Middle frontal gyrus (tissue), 1 donor: ENCODE measurements around the gene SNX20.

Experiments used
- DNase-seq: peaks from one replicate; pipeline ENCODE4 v3.0.0-alpha.2; 2015; ENCODE audit warnings: low spot score; ENCODE audit errors: extremely low spot score

SNX20 gene

DNA sequence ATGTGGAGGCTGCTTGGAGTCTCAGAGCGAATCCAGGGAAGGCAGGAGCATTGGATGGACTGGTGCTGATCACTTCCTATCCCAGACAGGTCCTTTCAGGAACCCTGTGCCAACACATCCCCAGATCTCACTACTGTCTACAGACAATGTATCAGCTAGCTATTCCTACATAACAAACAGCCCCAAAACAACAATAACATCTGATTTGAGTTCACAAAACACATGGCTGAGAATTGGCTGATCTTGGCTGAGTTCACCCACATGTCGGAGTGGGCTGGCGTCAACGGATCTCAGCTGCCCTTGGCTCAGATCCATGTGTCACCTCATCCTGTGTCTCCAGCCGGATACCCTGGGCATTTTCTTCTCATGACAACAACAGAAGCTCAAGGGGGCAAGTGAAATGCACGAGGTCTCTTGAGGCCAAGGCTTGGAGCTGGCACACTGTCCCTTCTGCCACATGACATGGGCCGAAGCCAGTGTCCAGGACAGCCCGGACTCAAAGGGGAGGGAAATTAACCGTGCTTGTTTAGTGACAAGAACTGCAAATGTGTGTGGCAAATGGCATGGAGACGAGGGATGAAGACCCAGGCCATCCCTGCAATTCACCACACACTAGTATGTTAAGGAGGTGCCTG, 18.7 kb downstream of the SNX20 start:
- DNase-seq, result no peak

DNA sequence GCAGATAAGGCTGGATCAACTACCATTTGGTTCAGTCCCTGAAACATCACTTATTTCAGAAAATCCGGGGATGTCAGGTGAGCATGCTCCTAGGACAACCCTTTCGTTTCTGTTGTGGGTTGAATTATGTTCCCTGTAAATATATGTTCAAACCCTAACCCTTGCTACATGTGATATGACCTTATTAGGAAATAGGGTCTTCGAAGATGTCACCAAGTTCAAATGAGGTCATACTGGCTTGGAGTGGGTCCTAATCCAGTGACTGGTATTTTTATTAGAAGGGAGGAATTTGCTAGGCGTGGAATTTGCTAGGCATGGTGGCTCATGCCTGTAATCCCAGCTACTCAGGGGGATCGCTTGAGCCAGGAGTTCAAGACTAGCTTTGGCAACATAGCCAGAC, 21.3 kb downstream of the SNX20 start:
- DNase-seq, result no peak

GRCh38 chr16:50657241-50657640, 23.9 kb downstream of the SNX20 start:
- no peak for DNase-seq

DNA sequence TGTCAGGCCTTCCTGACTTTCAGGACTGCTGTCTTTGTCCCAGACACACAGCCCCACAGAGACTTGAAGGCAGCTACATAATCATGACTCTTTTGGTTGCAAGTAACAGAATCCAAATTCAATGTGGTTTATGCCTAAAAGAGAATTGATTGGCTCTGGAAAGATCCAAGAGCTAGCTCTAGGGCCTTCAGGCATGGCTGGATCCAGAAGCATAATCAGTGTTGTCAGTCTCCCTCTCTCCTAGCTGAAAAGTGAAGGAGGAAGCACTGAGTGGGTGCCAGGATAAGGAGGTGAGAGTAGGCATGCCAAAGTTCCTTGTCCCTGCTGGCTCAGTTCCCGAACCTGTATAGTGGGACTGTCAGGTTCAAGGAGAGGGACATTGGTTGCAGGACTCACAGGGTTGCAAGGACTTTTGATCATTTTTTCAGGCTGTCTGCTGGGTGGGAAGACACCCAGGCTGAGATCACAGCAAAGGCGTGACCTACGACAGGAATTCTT, 25.5 kb downstream of the SNX20 start:
- no peak for DNase-seq

- no peak for DNase-seq
Observed at GRCh38 chr16:50653633-50654519, 27.2 kb downstream of the SNX20 start.

DNA sequence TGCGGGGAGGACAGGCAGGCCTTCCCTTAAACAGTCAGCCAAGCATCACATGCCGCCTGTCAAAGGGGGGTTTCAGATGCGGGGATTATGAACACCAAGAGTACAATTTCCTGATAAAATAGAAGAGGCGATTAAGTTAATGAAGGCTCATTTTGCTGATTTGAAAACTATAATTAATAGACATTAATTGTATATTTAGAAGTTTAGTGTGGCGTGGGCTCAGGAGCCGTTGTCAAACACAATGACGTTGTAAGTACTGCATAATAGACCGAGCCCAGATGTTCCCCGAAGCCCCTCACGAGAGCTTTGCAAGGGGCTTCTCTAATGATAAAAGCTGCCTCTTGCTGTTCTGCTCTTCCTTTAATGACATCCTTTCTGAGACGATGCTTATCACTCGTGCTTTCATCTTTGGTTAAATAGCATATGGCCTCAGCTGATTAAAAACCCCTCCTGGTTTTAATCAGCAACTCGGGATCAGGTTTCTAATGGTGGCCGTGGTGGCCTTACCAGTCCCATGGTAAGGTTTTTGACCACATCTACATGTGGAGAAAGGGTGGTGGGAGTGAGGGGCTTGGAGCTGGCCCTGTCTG, 28.2 kb downstream of the SNX20 start:
- no peak for DNase-seq

GRCh38 chr16:50651835-50652438, 29.2 kb downstream of the SNX20 start:
- no peak for DNase-seq

DNA sequence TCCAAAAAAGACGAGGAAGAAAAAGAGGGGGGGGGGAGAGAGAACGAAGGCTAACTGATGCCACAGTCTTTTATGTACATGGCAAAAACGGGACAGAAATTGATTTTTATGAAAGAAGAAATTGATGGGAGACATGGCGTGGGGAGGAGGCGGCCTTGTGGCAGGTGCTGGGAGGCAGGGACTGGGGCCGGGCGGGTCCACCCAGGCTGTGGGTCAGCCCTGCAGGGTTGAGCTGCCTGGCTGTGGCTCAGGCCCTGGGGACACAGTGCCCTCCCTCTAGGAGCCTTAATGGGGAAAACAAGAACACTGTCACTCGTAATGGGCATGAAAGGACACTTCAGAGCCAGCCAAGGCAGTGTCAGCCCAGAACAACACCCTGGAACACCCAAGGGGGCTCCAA, 34.8 kb downstream of the SNX20 start:
- DNase-seq, result no peak

GRCh38 chr16:50645563-50646220, 35.4 kb downstream of the SNX20 start:
- DNase-seq, result no peak

DNA sequence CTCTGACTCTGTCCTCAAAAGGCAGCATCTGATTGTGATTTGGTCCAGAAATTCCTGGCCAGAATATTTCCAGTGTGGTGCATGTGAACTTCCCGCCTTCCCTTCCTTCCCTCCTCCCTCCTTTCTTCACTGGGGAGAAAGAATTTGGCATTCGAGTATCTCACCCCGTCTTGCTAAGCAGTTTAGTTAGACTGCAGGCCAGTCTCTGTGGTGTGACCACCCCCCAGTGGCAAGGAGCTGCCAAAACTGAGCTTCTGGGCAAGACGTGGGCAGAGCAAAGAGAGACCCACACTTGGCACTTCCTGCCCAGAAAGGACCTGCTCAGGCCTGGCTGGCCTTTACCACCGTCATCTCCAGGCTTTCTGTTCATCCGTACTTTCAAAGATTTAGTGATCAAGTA, 36.4 kb downstream of the SNX20 start:
- no peak for DNase-seq

- no peak for DNase-seq
Observed at GRCh38 chr16:50644245-50644644, 36.9 kb downstream of the SNX20 start.

- DNase-seq, result no peak
Observed at GRCh38 chr16:50643192-50643591, 37.9 kb downstream of the SNX20 start.

DNA sequence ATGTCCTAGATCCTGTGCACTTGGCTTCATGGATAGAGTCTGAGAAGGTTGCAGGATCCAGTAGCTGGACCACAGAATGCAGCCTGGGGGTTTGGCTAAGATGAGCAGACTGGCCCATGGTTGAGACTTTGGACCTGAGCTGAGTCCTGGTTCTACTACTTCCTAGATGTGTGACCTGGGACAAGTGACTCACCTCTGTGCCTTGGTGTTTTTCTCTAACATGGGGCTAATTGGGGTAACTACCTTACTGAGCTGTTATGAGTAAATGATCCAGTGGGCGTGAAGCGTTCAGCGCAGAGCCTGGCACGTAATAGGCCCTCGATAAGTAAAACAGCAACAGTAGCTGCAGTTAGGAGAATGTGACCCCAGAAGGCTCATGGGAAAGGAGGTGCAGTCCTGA, 38.8 kb downstream of the SNX20 start:
- no peak for DNase-seq

- DNase-seq, result no peak
Observed at GRCh38 chr16:50641818-50642187, 39.3 kb downstream of the SNX20 start.

DNA sequence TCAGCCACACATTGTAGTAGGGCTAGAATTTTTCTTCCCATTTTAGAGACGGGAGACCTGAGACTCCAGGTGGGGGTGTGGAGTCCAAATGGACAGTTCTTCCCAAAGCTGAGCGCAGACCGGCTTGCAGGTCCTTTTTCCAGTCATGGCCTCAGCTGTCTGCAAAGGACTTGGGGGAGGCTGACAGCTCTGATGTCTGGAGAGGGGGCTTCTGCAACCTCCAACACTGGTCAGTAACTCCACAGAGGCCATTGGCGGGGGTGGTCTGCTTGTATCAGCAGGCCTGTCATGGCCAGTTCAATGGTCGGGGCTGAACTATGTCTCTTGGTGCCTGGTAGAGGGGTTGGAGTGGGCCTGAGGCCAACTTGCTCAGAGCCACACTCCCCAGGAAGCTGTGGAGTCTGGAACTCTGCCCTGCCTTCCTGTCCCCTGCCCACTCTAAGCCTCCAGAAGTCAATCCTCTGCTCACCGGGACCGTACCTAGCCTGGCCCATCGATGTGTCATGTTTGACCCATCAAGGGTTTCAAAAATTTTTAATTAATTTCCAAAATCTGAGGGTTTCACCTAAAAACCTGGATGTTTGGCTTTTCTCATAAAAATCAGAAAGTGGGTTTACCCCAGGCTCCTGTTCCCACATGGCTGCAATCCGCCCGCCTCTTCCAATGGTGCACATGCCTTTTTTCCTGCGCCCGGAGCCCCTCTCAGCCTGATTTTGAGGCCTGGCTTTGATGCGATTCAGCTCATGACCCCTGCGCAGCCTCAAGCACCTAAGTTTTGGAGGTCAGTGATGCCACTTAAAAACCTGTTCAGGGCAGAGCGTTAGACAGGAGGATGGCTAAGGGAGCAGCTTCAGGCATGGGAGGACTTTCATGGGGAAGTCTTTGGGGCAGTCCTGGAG, 39.9 kb downstream of the SNX20 start:
- DNase-seq, result no peak

DNA sequence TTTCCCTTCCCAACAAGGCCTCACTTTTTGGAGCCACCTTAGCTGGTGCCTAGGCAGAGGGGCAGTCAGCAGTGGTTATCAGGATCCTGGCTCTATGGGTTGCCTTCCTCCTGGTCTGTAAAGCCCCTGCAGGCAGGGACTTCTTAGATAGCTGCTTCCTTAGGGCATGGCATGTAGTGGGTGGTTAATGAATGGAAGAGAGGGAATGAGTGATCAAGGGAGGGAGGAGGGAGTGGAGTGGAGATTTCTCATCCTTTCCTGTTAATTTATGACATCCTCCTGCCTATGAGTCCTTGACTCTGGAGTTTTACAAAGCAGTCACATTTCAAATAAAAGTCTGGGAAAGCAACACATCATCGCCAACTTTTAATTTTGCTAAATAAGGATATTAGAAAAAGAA, 40.7 kb downstream of the SNX20 start:
- no peak for DNase-seq

DNA sequence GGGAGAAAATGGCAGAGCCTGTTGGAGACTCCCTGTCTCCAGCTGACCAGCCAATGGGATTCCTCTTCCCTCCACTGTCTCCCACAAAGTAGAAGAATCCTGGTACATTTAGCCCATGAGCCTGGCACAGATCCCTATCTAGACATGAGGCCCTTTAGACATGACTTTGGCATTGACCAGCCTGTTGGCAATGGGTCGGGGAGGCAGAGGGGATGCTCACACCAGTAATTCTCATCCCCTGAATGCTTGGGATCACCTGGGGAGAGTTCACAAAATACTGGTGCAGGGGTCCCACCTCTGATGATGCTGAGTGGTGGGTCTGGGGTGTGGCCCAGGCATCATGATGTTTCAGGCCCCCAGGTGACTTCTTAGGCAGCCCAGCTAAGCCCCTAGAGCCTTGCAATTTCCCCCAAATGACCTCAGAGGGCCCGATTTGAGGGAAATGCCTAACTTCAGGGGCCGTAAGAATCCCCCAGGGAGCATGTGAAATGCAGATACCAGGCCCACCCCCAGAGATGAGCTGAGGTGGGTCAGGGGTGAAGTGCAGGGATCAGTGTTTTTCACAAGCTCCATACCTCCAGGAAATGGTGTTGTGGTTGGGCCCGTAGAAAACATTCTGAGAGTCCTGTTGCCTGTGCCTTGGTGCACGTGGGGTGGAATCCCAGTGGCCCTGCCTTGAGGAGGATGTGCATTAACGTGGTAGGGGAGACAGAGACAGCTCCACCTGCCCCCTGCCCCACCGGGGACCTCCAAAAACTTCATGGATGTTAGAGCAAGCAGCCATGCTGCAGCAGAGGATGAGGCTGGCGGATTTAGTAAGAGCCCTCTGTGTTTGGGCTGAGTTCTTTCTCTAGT, 42.1 kb downstream of the SNX20 start:
- DNase-seq, result no peak

GRCh38 chr16:50637716-50638602, 43.2 kb downstream of the SNX20 start:
- no peak for DNase-seq
